ENCODE data around the gene ING4.

DNA sequence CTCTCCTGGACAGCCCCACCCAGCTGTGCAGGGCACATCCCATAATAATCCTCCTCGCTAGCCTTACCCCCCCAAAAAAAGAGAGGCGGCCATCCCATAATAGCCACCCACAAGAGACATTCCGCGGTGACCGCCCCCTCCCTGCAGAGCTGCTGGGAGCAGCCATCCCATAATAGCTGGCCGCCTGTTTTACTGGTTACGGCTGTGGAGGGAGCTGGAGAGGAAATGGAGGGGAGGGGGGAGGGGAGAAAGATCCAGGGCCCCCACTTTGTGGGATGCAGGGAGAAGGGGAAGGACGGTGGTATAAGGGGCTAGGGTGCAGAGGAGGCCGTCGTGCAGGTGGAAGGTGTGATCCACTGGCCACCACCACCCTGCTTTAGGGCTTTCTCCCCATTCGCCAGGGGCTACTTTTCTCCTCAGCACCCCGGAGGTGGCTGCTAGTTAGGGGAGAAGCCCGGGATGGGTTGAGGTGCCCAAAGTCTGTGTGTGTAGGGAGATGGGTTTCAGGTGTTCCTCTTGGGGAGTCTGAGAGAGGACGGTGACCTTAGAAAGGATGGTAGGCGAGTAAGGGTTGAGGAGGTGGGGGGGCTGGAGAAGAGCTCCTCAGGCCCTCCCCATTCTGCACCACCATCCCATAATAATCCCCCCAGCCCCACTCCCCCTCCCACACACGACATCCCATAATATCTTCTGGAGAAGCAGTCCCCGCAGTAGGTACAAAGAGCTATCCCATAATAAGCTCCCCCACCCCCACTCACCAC lies 49.7 kb downstream of the ING4 start:
- TF ChIP-seq, protein P1, sequence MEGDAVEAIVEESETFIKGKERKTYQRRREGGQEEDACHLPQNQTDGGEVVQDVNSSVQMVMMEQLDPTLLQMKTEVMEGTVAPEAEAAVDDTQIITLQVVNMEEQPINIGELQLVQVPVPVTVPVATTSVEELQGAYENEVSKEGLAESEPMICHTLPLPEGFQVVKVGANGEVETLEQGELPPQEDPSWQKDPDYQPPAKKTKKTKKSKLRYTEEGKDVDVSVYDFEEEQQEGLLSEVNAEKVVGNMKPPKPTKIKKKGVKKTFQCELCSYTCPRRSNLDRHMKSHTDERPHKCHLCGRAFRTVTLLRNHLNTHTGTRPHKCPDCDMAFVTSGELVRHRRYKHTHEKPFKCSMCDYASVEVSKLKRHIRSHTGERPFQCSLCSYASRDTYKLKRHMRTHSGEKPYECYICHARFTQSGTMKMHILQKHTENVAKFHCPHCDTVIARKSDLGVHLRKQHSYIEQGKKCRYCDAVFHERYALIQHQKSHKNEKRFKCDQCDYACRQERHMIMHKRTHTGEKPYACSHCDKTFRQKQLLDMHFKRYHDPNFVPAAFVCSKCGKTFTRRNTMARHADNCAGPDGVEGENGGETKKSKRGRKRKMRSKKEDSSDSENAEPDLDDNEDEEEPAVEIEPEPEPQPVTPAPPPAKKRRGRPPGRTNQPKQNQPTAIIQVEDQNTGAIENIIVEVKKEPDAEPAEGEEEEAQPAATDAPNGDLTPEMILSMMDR (IDR thresholded peaks at IDR 0.05; ENCODE audit: insufficient read depth, low read length), result no peak
- TF ChIP-seq REST (IDR thresholded peaks at IDR 0.05; ENCODE audit: insufficient replicate concordance, low read depth), result no peak
- peak; percentile 33; the same call in 1 of the 2 replicates for TF ChIP-seq SPI1 (IDR thresholded peaks at IDR 0.05; ENCODE audit: borderline replicate concordance, low read depth)

All from HL-60 (cell line).